Hepatocyte (in vitro differentiated cells): ENCODE measurements around the gene KCNK3.
"Not testable (repeated sequence)": the region's sequence is repeated elsewhere in the genome, so short reads cannot be mapped to it uniquely, and the experiment has no call there.

Experiments
- CTCF ChIP-seq: fragments of 200-600 bp; sonication (generic); IDR thresholded peaks from 2 replicates; pipeline ENCODE4 v1.5.1; 2016; ENCODE audit warnings: antibody characterized with exemption, mild to moderate bottlenecking; ENCODE audit not compliant: poor library complexity
- EZH2 ChIP-seq: fragments of 200-600 bp; sonication (generic); IDR thresholded peaks from 2 replicates; pipeline ENCODE4 v1.6.1; 2016; ENCODE audit warnings: antibody characterized with exemption, mild to moderate bottlenecking, borderline replicate concordance
- EZH2phosphoT487 ChIP-seq: fragments of 200-600 bp; sonication (generic); IDR thresholded peaks from one replicate; pipeline ENCODE4 v1.6.1; 2018; ENCODE audit warnings: antibody characterized with exemption, mild to moderate bottlenecking, low read depth, moderate library complexity; ENCODE audit not compliant: unreplicated experiment, severe bottlenecking

DNA sequence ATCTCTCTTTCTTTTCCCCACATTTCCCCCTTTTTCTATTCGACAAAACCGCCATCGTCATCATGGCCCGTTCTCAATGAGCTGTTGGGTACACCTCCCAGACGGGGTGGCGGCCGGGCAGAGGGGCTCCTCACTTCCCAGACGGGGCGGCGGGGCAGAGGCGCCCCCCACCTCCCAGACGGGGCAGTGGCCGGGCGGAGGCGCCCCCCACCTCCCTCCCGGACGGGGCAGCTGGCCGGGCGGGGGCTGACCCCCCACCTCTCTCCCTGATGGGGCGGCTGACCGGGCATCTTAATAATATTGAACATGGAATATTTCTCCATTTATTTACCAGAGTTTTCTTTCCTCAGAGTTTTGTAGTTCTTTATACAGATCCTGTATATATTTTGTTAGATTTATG, 27.2 kb upstream of the KCNK3 start:
- TF ChIP-seq CTCF, EZH2phosphoT487, EZH2: not testable (repeated sequence)
